IMR-90 (cell line): Measurements from ENCODE around the gene IRAK2. TPM values are rescaled to one million over a fixed set of nuclear protein-coding genes. Genes with fewer than 3 reads are reported as not detected.

ENCODE experiments used
- ATAC-seq: fragments of 200-7000 bp; cut with Tn5 transposase; 2 replicates; pipeline ENCODE4 v1.9.1; 2020; ENCODE audit warnings: low read depth, mild to moderate bottlenecking, moderate library complexity
- BruUV-seq: library from RNA; stranded (reverse); fragments of 400-500 nt; replicated peaks from 2 replicates; lab custom pipeline; 2021; lab: Mats Ljungman, UMichigan
- CTCF ChIA-PET: fragments of 300-600 bp; formaldehyde crosslinking; extraction: SDS; loops from one replicate; lab custom pipeline; 2021; ENCODE audit warnings: antibody characterized with exemption; lab: Yijun Ruan, JAX
- POLR2A ChIA-PET: fragments of 300-600 bp; sonication (Branson Sonifier 250); formaldehyde crosslinking; loops from one replicate; lab custom pipeline; 2022; ENCODE audit warnings: antibody characterized with exemption; ENCODE audit not compliant: unreplicated experiment; lab: Charles Lee
- DNase-seq: peaks from one replicate; pipeline ENCODE4 v3.0.0; 2013
- H2AFZ ChIP-seq: replicated peaks from 2 replicates; pipeline ENCODE3; 2013; ENCODE audit warnings: low read length, mild to moderate bottlenecking; ENCODE audit not compliant: poor library complexity
- H2AK5ac ChIP-seq: 2 replicates; pipeline ENCODE4 v1.6.1; 2013; ENCODE audit warnings: low read depth, low read length, inconsistent platforms
- H2AK9ac ChIP-seq: replicated peaks from 2 replicates; pipeline ENCODE3; 2013; ENCODE audit warnings: mild to moderate bottlenecking, low read depth, low read length, moderate library complexity; ENCODE audit not compliant: poor library complexity
- H2BK120ac ChIP-seq: 2 replicates; pipeline ENCODE4 v1.6.1; 2013; ENCODE audit warnings: low read depth, low read length, inconsistent platforms
- H2BK15ac ChIP-seq: 3 replicates; pipeline ENCODE4 v1.6.1; 2013; ENCODE audit warnings: low read depth, low read length, inconsistent platforms
- H2BK20ac ChIP-seq: 2 replicates; pipeline ENCODE4 v1.6.1; 2013; ENCODE audit warnings: low read depth, mild to moderate bottlenecking, inconsistent platforms, low read length, moderate library complexity
- H2BK5ac ChIP-seq: 2 replicates; pipeline ENCODE4 v1.6.1; 2013; ENCODE audit warnings: mild to moderate bottlenecking, low read depth, low read length, inconsistent platforms; ENCODE audit not compliant: poor library complexity, severe bottlenecking
- H3K14ac ChIP-seq: replicated peaks from 2 replicates; pipeline ENCODE4 v1.6.1; 2013; ENCODE audit warnings: low read depth, low read length, inconsistent platforms
- H3K18ac ChIP-seq: 2 replicates; pipeline ENCODE4 v1.6.1; 2013; ENCODE audit warnings: low read depth, low read length, control low read depth
- H3K23ac ChIP-seq: 2 replicates; pipeline ENCODE4 v1.6.1; 2013; ENCODE audit warnings: low read depth, low read length, inconsistent platforms
- H3K27ac ChIP-seq: 2 replicates; pipeline ENCODE4 v1.5.1; 2013; ENCODE audit warnings: mild to moderate bottlenecking, control low read depth, low read length; ENCODE audit not compliant: insufficient read depth
- H3K27me3 ChIP-seq: 2 replicates; pipeline ENCODE4 v1.6.1; 2013; ENCODE audit warnings: low read length; ENCODE audit not compliant: control insufficient read depth, insufficient read depth
- H3K36me3 ChIP-seq: 2 replicates; pipeline ENCODE4 v1.6.1; 2013; ENCODE audit warnings: low read length, mixed read lengths; ENCODE audit not compliant: control insufficient read depth, insufficient read depth
- H3K4ac ChIP-seq: 2 replicates; pipeline ENCODE4 v1.6.1; 2013; ENCODE audit warnings: low read depth, low read length, inconsistent platforms
- H3K4me1 ChIP-seq: 2 replicates; pipeline ENCODE4 v1.6.1; 2013; ENCODE audit warnings: low read length, mixed read lengths; ENCODE audit not compliant: control insufficient read depth, insufficient read depth
- H3K4me2 ChIP-seq: 2 replicates; pipeline ENCODE4 v1.6.1; 2013; ENCODE audit warnings: low read depth, mild to moderate bottlenecking, control low read depth, low read length, moderate library complexity
- H3K4me3 ChIP-seq: 2 replicates; pipeline ENCODE4 v1.5.1; 2013; ENCODE audit warnings: low read depth, mild to moderate bottlenecking, control low read depth, low read length, moderate library complexity; ENCODE audit not compliant: insufficient read depth
- H3K56ac ChIP-seq: 2 replicates; pipeline ENCODE4 v1.6.1; 2013; ENCODE audit warnings: low read length, inconsistent platforms; ENCODE audit not compliant: insufficient read depth; ENCODE audit errors: extremely low read depth
- H3K79me1 ChIP-seq, 2 experiments: 2 replicates each; pipeline ENCODE4 v1.6.1; 2013; ENCODE audit warnings: low read length in 2 of 2, inconsistent platforms in 1 of 2, low read depth in 1 of 2
- H3K9ac ChIP-seq: 2 replicates; pipeline ENCODE4 v1.6.1; 2013; ENCODE audit warnings: low read depth, low read length, control low read depth
- H3K9me1 ChIP-seq: 2 replicates; pipeline ENCODE4 v1.6.1; 2013; ENCODE audit warnings: low read length, inconsistent platforms; ENCODE audit not compliant: insufficient read depth
- H3K9me3 ChIP-seq: 2 replicates; pipeline ENCODE4 v1.6.1; 2013; ENCODE audit warnings: low read length; ENCODE audit not compliant: control insufficient read depth, insufficient read depth
- H4K20me1 ChIP-seq: 2 replicates; pipeline ENCODE4 v1.6.1; 2013; ENCODE audit warnings: low read length, inconsistent platforms; ENCODE audit not compliant: insufficient read depth
- H4K5ac ChIP-seq: 2 replicates; pipeline ENCODE4 v1.6.1; 2013; ENCODE audit warnings: mild to moderate bottlenecking, low read depth, low read length, control low read depth
- H4K8ac ChIP-seq, 2 experiments: 2 replicates each; pipeline ENCODE4 v1.6.1; 2013; ENCODE audit warnings: low read depth in 2 of 2, low read length in 2 of 2, control low read depth in 1 of 2, inconsistent platforms in 1 of 2
- H4K91ac ChIP-seq: 2 replicates; pipeline ENCODE4 v1.6.1; 2013; ENCODE audit warnings: low read depth, low read length, inconsistent platforms; ENCODE audit not compliant: insufficient read depth
- MXI1 ChIP-seq: IDR thresholded peaks from 2 replicates; pipeline ENCODE4 v1.6.1; 2012; ENCODE audit warnings: low read depth, mild to moderate bottlenecking, low read length, moderate library complexity, borderline replicate concordance
- dilution Hi-C: fragments of 300-500 bp; cut with HindIII; formaldehyde crosslinking; loops from one replicate; pipeline ENCODE4 v1.14.3; 2018; ENCODE audit warnings: low sequenced_read_pairs; ENCODE audit not compliant: unreplicated experiment
- in situ Hi-C: fragments of 300-500 bp; cut with MboI; formaldehyde crosslinking; loops from 3 replicates; pipeline ENCODE4 v1.14.3; 2019; ENCODE audit warnings: low sequenced_read_pairs, inconsistent platforms, mixed read lengths
- intact Hi-C: fragments of 100-400 bp; cut with micrococcal nuclease; formaldehyde crosslinking; loops from 2 replicates; pipeline ENCODE4 v1.10.0; 2022
- polyA plus RNA-seq, 3 experiments: library from polyadenylated mRNA; depleted of rRNA; stranded (reverse); fragments of >200 nt; gene quantifications; 2 replicates each; pipeline ENCODE4 v1.2.3, GENCODE V29; 2012; ENCODE audit warnings: low replicate concordance in 1 of 3
- total RNA-seq: library from RNA; depleted of rRNA; stranded (reverse); fragments of >200 nt; gene quantifications from 2 replicates; pipeline ENCODE4 v1.2.3, GENCODE V29; 2012

The IRAK2 gene
- total and polyA plus RNA-seq, 2 of the 4 experiments (the other 2 are of a cell fraction), result 6.9 to 8.1 TPM

DNA sequence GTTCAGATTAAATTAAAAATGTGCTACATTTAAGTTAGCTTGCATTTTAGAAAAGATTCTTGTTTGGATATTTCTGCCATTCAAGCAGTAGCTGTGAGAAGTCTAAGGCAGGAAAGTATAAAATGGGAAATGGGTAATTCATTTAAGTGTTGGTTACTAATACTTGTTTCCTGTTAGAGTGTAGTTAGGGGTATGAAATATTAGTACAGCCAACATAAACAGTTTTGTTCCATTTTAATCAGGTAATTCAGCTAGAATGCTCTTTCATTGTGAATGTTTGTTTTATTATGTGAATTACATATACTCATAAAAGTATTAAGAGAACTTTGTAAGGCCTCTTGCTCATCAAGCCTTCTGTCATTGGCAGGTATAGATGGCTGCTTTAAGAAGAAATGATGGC is 103.4 kb downstream of the IRAK2 start:
- no peak for ATAC-seq
- no peak overlapping the region for H2AK5ac ChIP-seq
- H3K18ac ChIP-seq, result no peak overlapping the region
- H3K56ac ChIP-seq, result no peak overlapping the region
- no peak overlapping the region for H3K14ac ChIP-seq
- no peak overlapping the region for H2BK120ac ChIP-seq
- no peak overlapping the region for H2BK15ac ChIP-seq
- in situ Hi-C loops (no loop called here), dilution Hi-C loops (no loop called here), intact Hi-C loops (no loop called here)
- peaks cover 12% of the 10 kb centered on the region for H4K20me1 ChIP-seq
- no peak overlapping the region for H4K91ac ChIP-seq
- H3K9ac ChIP-seq, result no peak overlapping the region
- no TSS peak for BruUV-seq
- ChIA-PET CTCF (no interaction called here), POLR2A (no interaction called here)
- no peaks in the 10 kb centered on the region for H3K27me3 ChIP-seq
- H2BK20ac ChIP-seq, result no peak overlapping the region
- H4K8ac ChIP-seq, result no peak overlapping the region
- DNase-seq, result no peak
- peaks cover 9% of the 10 kb centered on the region; the same call in 1 of the 2 replicates for H3K9me1 ChIP-seq
- no peak overlapping the region for H2BK5ac ChIP-seq
- H3K4me3 ChIP-seq, result no peak overlapping the region
- peaks cover 21% of the 10 kb centered on the region for H3K36me3 ChIP-seq
- TF ChIP-seq MXI1, result no peak
- H3K4me2 ChIP-seq, result no peak overlapping the region
- no peak overlapping the region for H2AK9ac ChIP-seq
- no peaks in the 10 kb centered on the region for H3K9me3 ChIP-seq
- H3K23ac ChIP-seq, result no peak overlapping the region
- no peak overlapping the region for H3K27ac ChIP-seq
- no peak overlapping the region for H4K5ac ChIP-seq
- no peak overlapping the region for H3K4ac ChIP-seq
- H3K4me1 ChIP-seq, result peaks cover 6% of the 10 kb centered on the region
- peaks cover 28 to 64% of the 10 kb centered on the region in 2 experiments for H3K79me1 ChIP-seq
- no peak overlapping the region for H2AFZ ChIP-seq
